ENCODE measurements around the gene MEN1.

- TF ChIP-seq POLR2AphosphoS5 (IDR thresholded peaks at IDR 0.05; ENCODE audit: low read depth, low read length) (no peak), SPI1 (IDR thresholded peaks at IDR 0.05; ENCODE audit: low read depth, low read length) (no peak), POLR2A (IDR thresholded peaks at IDR 0.05; ENCODE audit: low read depth, low read length) (no peak), TAF1 (IDR thresholded peaks at IDR 0.05; ENCODE audit: low read depth, low read length) (no peak)
These were observed 43.8 kb upstream of the MEN1 start for GRCh38 chr11:64854157-64854533.
